ENCODE data around the gene CORO1C.
"Not testable (repeated sequence)": the region's sequence is repeated elsewhere in the genome, so short reads cannot be mapped to it uniquely, and the experiment has no call there.

The CORO1C gene

DNA sequence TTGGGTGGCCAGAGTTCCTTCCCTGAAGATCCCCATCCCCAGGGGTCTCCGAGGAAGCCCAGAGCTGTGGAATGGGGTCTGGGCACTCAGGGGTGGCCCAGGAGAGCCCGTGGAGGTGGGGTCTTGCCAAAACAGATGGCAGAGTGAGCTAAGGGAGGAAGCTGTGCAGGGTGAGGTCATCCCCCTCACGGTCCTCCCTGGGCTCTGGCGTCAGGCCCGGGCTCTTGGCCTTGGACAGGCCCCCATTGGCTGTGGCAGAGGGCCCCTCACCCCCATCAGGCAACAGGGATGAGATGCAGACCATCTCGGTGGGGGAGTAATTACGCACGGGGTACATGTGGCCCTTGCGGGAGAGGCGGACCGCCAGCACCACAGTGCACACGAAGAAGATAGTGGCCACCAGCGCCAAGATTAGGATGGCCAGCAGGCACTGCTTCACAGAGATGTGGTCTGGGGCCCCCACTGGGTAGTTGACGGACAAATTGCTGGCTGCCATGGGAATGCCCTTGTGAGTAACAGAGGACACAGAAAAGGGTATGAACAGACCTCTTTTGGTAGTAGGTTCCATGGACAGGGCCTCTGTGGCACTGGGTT lies 108.3 kb downstream of the CORO1C start:
- H3K4me3 ChIP-seq (replicated peaks in 1 of 2; ENCODE audit: low read depth in 2 of 2, low read length in 2 of 2), result no peak overlapping the region
- no peak for TF ChIP-seq CTCF (IDR thresholded peaks at IDR 0.05; ENCODE audit: low read depth, low read length)
- no peak for DNase-seq (ENCODE audit: low read depth in 2 of 2)

- peak; percentile 85 to 88 for DNase-seq (ENCODE audit: low read depth in 2 of 2)
- no peak for TF ChIP-seq CTCF (IDR thresholded peaks at IDR 0.05; ENCODE audit: low read depth, low read length)
- no peak overlapping the region for H3K4me3 ChIP-seq (replicated peaks in 1 of 2; ENCODE audit: low read depth in 2 of 2, low read length in 2 of 2)
Measured at GRCh38 chr12:108622421-108622820, 108.9 kb downstream of the CORO1C start.

GRCh38 chr12:108621161-108621560 lies 110.2 kb downstream of the CORO1C start:
- no peak for DNase-seq (ENCODE audit: low read depth in 2 of 2)
- TF ChIP-seq CTCF (IDR thresholded peaks at IDR 0.05; ENCODE audit: low read depth, low read length), result no peak
- H3K4me3 ChIP-seq (replicated peaks in 1 of 2; ENCODE audit: low read depth in 2 of 2, low read length in 2 of 2), result no peak overlapping the region

DNA sequence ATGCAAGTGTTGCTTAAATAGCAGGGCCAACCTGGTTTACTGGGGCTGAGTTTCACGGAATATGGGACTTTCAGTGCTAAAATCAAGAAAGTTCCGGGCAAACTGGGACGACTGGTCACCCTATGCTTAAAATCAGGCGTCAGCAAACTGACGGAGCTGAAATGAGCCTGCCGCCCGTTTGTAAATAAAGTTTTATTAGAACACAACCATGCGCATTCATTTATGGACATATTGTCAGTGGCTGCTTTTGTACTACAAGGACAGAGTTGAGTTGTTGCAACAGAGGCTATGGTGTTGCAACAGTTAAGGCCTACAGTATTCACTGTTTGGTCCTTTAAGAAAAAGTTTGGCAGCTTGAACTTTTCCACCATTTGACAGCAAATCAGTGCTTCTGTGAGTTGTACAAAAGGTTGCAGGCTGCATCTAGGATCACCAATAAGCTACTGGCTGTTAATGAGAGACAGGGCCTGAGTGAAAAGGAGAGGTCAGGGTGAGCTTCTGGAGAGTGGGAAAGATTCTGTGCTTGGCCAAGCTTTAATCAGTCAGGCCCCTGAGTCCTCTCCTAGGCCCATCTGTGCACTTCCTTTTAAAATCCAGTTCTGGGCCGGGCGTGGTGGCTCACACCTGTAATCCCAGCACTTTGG lies 111.0 kb downstream of the CORO1C start:
- peak; percentile 77 to 92 for DNase-seq (ENCODE audit: low read depth in 2 of 2)
- TF ChIP-seq CTCF (IDR thresholded peaks at IDR 0.05; ENCODE audit: low read depth, low read length), result no peak
- no peak overlapping the region for H3K4me3 ChIP-seq (replicated peaks in 1 of 2; ENCODE audit: low read depth in 2 of 2, low read length in 2 of 2)

DNA sequence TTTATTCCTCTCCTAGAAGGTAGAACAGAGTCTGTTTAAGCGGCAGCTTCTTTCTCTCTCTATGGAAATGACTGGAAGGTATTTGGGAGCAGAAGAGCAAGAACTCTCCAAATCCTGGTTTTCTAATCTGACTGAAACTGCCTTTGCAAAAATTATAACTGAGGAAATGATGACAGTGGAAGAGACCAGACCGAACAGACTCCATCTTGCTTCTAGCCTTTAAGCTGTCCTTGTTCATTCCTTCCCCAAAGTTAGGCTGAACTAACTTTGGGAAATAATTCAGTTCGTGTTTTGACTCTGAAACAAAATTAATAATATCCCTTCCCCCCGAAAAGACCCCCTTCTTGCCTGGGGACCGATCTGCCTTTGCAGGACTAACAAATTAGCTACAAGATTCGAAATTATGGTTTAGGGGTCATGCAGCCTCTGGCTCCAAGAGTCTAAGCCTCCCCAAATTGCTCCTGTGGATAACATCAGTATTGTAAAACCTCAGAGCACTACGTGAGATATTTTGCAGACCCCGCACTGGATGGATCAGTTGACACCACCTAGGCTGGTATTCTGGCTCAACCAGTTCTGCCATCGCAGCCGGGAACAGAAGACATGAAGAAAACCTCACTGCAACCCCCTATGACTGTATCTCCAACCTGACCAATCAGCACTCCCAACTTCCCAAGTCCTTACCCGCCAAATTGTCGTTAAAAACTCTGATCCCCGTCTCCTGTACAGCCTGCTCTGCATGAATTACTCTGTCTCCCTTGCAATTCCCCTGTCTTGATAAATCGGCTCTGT lies 111.8 kb downstream of the CORO1C start:
- no peak for DNase-seq (ENCODE audit: low read depth in 2 of 2)
- no peak for TF ChIP-seq CTCF (IDR thresholded peaks at IDR 0.05; ENCODE audit: low read depth, low read length)
- no peak overlapping the region for H3K4me3 ChIP-seq (replicated peaks in 1 of 2; ENCODE audit: low read depth in 2 of 2, low read length in 2 of 2)

GRCh38 chr12:108618953-108619274 lies 112.4 kb downstream of the CORO1C start:
- DNase-seq (ENCODE audit: low read depth in 2 of 2); H3K4me3 ChIP-seq (replicated peaks in 1 of 2; ENCODE audit: low read depth in 2 of 2, low read length in 2 of 2): not testable (repeated sequence)
